CD4-positive, alpha-beta T cell (primary cell): Measurements from ENCODE around the gene LCN9. TPM values are rescaled to one million over a fixed set of nuclear protein-coding genes. Genes with fewer than 3 reads are reported as not detected.

Experiments
- ATAC-seq: fragments of 200-7000 bp; cut with Tn5 transposase; one replicate; pipeline ENCODE4 v1.10.0; 2022; ENCODE audit warnings: mild to moderate bottlenecking; ENCODE audit not compliant: poor library complexity
- CTCF ChIA-PET: fragments of 350-600 bp; sonication (Branson Sonifier 250); formaldehyde crosslinking; loops from one replicate; lab custom pipeline; 2021; ENCODE audit warnings: antibody characterized with exemption, inconsistent platforms; lab: Charles Lee
- POLR2A ChIA-PET: fragments of 350-600 bp; sonication (Branson Sonifier 250); formaldehyde crosslinking; loops from one replicate; lab custom pipeline; 2021; ENCODE audit warnings: antibody characterized with exemption, inconsistent platforms; lab: Charles Lee
- DNase-seq, 14 experiments: peaks; one replicate each; pipeline ENCODE4 v3.0.0-alpha.2; 2013 to 2020; ENCODE audit warnings: mixed read lengths in 2 of 14
- H3K27ac ChIP-seq, 2 donors: one replicate each; pipeline versions ENCODE4 v1.5.1 to v1.7.0; 2013; ENCODE audit warnings: low read length in 2 of 2, low read depth in 1 of 2, mild to moderate bottlenecking in 1 of 2
- H3K27me3 ChIP-seq, 2 experiments: 1 replicate in 1 of 2; 2 replicates in 1 of 2; pipeline versions ENCODE4 v1.6.1 to v1.7.0; 2013; ENCODE audit warnings: low read length in 2 of 2, control low read depth in 1 of 2, mild to moderate bottlenecking in 1 of 2, moderate library complexity in 1 of 2; ENCODE audit not compliant: insufficient read depth in 2 of 2, control insufficient read depth in 1 of 2
- H3K36me3 ChIP-seq: one replicate; pipeline ENCODE4 v1.6.1; 2013; ENCODE audit warnings: low read length, control low read depth; ENCODE audit not compliant: insufficient read depth
- H3K4me1 ChIP-seq: one replicate; pipeline ENCODE4 v1.6.1; 2013; ENCODE audit warnings: low read length, control low read depth; ENCODE audit not compliant: insufficient read depth
- H3K4me3 ChIP-seq: one replicate; pipeline ENCODE4 v1.5.1; 2013; ENCODE audit warnings: mild to moderate bottlenecking, low read length, moderate library complexity
- H3K9me3 ChIP-seq, 2 experiments: 1 replicate in 1 of 2; 2 replicates in 1 of 2; pipeline versions ENCODE4 v1.6.1 to v1.7.0; 2013; ENCODE audit warnings: low read length in 2 of 2, mild to moderate bottlenecking in 2 of 2, control low read depth in 1 of 2, moderate library complexity in 1 of 2; ENCODE audit not compliant: control insufficient read depth in 1 of 2, insufficient read depth in 1 of 2
- H3K27ac Mint-ChIP-seq: one replicate; pipeline ENCODE4 v1.8.0; 2020; ENCODE audit warnings: mixed read lengths
- H3K27me3 Mint-ChIP-seq: one replicate; pipeline ENCODE4 v1.8.0; 2021; ENCODE audit warnings: mixed read lengths
- H3K36me3 Mint-ChIP-seq: one replicate; pipeline ENCODE4 v1.8.0; 2021; ENCODE audit warnings: low read depth, mixed read lengths
- H3K4me1 Mint-ChIP-seq: one replicate; pipeline ENCODE4 v1.8.0; 2021; ENCODE audit warnings: low read depth, mixed read lengths
- H3K4me3 Mint-ChIP-seq: one replicate; pipeline ENCODE4 v1.8.0; 2020; ENCODE audit warnings: mild to moderate bottlenecking, mixed read lengths
- H3K9me3 Mint-ChIP-seq: one replicate; pipeline ENCODE4 v1.8.0; 2020; ENCODE audit warnings: mixed read lengths
- intact Hi-C, 2 experiments: fragments of 100-400 bp; cut with DNase I in 1 of 2; cut with micrococcal nuclease in 1 of 2; formaldehyde crosslinking; loops; one replicate each; pipeline versions ENCODE4 v1.15.1 to v1.9.0; 2023 to 2025; cut with DNase I, micrococcal nuclease
- polyA plus RNA-seq, 2 donors: library from polyadenylated mRNA; unstranded; fragments of 120-200 nt; gene quantifications; one replicate each; pipeline ENCODE4 v1.2.1, GENCODE V29; 2013
- total RNA-seq, 174 experiments: library from RNA in 2 of 174; stranded (reverse) in 2 of 174; gene quantifications; one replicate each; pipeline ENCODE4 v1.2.3 and lab custom pipeline; 2021 to 2026
- TF ChIP-seq, protein P1 (sequence below): fragments of 200-600 bp; IDR thresholded peaks from one replicate; pipeline ENCODE4 v1.8.0; 2022; ENCODE audit warnings: antibody characterized with exemption, mild to moderate bottlenecking

The LCN9 gene
- total RNA-seq (not detected), total RNA-seq (lab: John Stamatoyannopoulos, UW) (0 to 0.07 (median 0) reads per million in 172 experiments)
- polyA plus RNA-seq (2013, experiment 1 of 2) = not detected
- not detected for polyA plus RNA-seq (2013, experiment 2 of 2)

DNA sequence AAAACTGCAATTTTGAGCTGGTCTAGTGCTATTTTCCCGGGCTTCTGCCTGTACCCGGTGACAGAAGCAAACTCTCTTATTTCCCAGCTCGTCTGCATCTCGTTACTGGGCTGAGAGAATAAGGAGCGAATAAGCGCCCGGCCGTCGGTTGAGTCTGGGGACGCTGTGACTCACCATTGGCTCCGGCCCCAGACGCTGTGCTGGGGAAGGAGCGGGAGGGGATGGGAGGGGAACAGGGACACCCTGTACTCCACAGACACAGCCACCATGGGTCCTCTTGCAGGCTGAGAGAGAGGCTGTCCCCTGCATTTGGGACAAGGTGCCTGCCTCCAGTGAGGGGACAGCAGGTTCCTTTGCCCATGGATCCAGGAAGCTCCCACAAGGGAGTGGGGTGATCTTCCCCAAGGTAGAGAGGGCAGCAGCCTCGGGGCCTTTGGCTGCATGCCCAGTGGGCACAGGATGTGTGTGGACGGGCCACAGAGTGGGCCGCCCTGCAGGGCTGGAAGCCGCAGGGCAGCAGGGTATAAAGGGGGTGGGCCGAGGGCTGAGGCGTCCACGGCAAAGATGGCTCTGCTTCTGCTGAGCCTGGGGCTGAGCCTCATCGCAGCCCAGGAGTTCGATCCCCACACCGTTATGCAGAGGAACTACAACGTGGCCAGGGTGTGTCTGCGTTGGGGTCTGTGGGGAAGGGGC is at the start of gene LCN9:
Gene LCN9 (plus strand): TSS at position 552 of the 693 bp plus-strand sequence. CDS start 13 bp downstream, at position 565.
- Mint-ChIP-seq H3K27me3 (no peaks in the 10 kb centered on the region), H3K27ac (no peak within 1 kb of the TSS), H3K36me3 (no peaks in the 10 kb centered on the region), H3K4me1 (no peaks in the 10 kb centered on the region), H3K9me3 (no peaks in the 10 kb centered on the region), H3K4me3 (no peak within 1 kb of the TSS)
- intact Hi-C loops = no loop called here
- Histone ChIP-seq H3K4me3 (no peak within 1 kb of the TSS), H3K27ac (no peak within 1 kb of the TSS), H3K27me3 (no peaks in the 10 kb centered on the region), H3K36me3 (no peaks in the 10 kb centered on the region), H3K4me1 (no peaks in the 10 kb centered on the region), H3K9me3 (peaks cover 0 to 11% of the 10 kb centered on the region in 2 experiments)
- TF ChIP-seq, protein P1, sequence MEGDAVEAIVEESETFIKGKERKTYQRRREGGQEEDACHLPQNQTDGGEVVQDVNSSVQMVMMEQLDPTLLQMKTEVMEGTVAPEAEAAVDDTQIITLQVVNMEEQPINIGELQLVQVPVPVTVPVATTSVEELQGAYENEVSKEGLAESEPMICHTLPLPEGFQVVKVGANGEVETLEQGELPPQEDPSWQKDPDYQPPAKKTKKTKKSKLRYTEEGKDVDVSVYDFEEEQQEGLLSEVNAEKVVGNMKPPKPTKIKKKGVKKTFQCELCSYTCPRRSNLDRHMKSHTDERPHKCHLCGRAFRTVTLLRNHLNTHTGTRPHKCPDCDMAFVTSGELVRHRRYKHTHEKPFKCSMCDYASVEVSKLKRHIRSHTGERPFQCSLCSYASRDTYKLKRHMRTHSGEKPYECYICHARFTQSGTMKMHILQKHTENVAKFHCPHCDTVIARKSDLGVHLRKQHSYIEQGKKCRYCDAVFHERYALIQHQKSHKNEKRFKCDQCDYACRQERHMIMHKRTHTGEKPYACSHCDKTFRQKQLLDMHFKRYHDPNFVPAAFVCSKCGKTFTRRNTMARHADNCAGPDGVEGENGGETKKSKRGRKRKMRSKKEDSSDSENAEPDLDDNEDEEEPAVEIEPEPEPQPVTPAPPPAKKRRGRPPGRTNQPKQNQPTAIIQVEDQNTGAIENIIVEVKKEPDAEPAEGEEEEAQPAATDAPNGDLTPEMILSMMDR = no peak
- ChIA-PET CTCF (no interaction called here), POLR2A (no interaction called here)
- ATAC-seq (no peak), DNase-seq (no peak)

- H3K27me3 Mint-ChIP-seq = peaks cover 19% of the 10 kb centered on the region
- Histone ChIP-seq H3K27ac (no peak overlapping the region), H3K27me3 (peaks cover 0 to 3% of the 10 kb centered on the region in 2 experiments), H3K4me3 (no peak overlapping the region), H3K36me3 (no peaks in the 10 kb centered on the region), H3K4me1 (no peaks in the 10 kb centered on the region), H3K9me3 (peaks cover 0 to 15% of the 10 kb centered on the region in 2 experiments)
- H3K36me3 Mint-ChIP-seq = no peaks in the 10 kb centered on the region
- H3K27ac Mint-ChIP-seq = no peak overlapping the region
- H3K9me3 Mint-ChIP-seq = no peaks in the 10 kb centered on the region
- TF ChIP-seq, protein P1 = no peak
- no peak overlapping the region for H3K4me3 Mint-ChIP-seq
- ChIA-PET CTCF (no interaction called here), POLR2A (no interaction called here)
- intact Hi-C loops = no loop called here
- H3K4me1 Mint-ChIP-seq = no peaks in the 10 kb centered on the region
- ATAC-seq (no peak), DNase-seq (no peak)
Observed at GRCh38 chr9:135613946-135614805, 48.9 kb upstream of the LCN9 start.

DNA sequence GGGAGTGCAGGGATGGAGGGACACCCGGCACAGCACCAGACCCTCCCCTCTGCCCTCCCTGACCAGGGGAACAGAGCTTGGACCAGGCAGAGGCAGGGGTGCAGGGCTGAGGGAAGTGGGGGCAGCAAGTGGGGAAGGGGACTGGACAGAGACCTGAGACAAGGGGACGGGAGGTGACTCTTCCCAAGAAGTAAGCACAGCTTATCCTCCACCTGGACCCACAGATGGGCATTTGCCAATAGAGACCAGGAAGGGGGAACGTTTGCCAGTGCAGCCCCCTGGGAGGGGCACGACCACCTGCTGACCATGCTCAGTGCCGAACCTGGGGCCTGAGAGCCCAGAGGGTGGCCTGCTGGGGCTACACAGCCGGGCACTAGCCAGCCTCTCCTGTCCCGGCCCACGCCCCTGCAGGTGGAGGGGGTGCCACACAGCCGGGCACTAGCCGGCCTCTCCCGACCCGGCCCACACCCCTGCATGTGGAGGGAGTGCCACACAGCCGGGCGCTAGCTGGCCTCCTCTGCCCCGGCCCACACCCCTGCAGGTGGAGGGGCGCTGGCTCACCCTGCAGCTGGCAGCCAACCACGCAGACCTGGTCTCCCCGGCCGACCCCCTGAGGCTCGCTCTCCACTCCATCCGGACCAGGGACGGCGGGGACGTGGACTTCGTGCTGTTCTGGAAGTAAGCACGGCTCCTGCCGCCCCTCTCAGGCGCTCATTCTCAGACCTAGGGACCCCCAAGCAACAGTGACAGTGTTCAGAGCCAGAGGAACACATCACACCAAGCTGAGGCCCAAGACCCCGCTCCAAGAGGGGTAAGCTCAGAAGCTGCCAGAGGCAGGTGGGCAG is 48.1 kb upstream of the LCN9 start:
- intact Hi-C loops = no loop called here
- Mint-ChIP-seq H3K4me3 (no peak overlapping the region), H3K27me3 (peaks cover 21% of the 10 kb centered on the region), H3K9me3 (no peaks in the 10 kb centered on the region), H3K36me3 (no peaks in the 10 kb centered on the region), H3K27ac (no peak overlapping the region), H3K4me1 (no peaks in the 10 kb centered on the region)
- Histone ChIP-seq H3K27me3 (peaks cover 0 to 3% of the 10 kb centered on the region in 2 experiments), H3K27ac (no peak overlapping the region), H3K4me1 (no peaks in the 10 kb centered on the region), H3K9me3 (peaks cover 0 to 15% of the 10 kb centered on the region in 2 experiments), H3K36me3 (no peaks in the 10 kb centered on the region), H3K4me3 (no peak overlapping the region)
- ATAC-seq (no peak), DNase-seq (no peak)
- ChIA-PET POLR2A (no interaction called here), CTCF (no interaction called here)
- TF ChIP-seq, protein P1 = no peak
